ENCODE results near the gene HACD2. TPM values are rescaled to one million over a fixed set of nuclear protein-coding genes. Genes with fewer than 3 reads are reported as not detected.

Gene HACD2
- total RNA-seq, 4 donors from 2014 or later, result 11.9 to 70.5 (median 48.2) TPM

- intact Hi-C loops (cut with DNase I; ENCODE audit: low total_unique reads) (no loop called here), in situ Hi-C loops (cut with MboI; ENCODE audit: low pct_ligation_motif_present in 1 of 4, low pct_unique_long_range_greater_than_20kb in 1 of 4, low sequenced_read_pairs in 3 of 4) (no loop called here)
- WGBS, 2 donors (ENCODE audit: low coverage in 1 of 2), result 88 to 95% methylated on average over 3 to 7 of the region's 7 CpGs
- TF ChIP-seq EP300 (IDR thresholded peaks at IDR 0.05; ENCODE audit: low read depth) (no peak), POLR2A (IDR thresholded peaks at IDR 0.05) (no peak), POLR2AphosphoS5 (IDR thresholded peaks at IDR 0.05) (no peak), CTCF (IDR thresholded peaks at IDR 0.05) (no peak)
- Histone ChIP-seq H3K27ac (peak overlapping the region; percentile 79 to 91 (median 83)), H3K27me3 (no peaks in the 10 kb centered on the region), H3K4me1 (peaks cover 0 to 7% (median 4%) of the 10 kb centered on the region in 4 donors), H3K4me3 (no peak overlapping the region), H3K36me3 (peaks cover 0 to 10% (median 0%) of the 10 kb centered on the region in 4 donors), H3K9me3 (no peaks in the 10 kb centered on the region)
- no peak for DNase-seq
Observed at GRCh38 chr3:123621850-123622189, 37.0 kb upstream of the HACD2 start.

- no peak for DNase-seq
- intact Hi-C loops (cut with DNase I; ENCODE audit: low total_unique reads), result no loop called here
- no peaks in the 10 kb centered on the region for H3K27me3 ChIP-seq
- in situ Hi-C loops (cut with MboI; ENCODE audit: low pct_ligation_motif_present in 1 of 4, low pct_unique_long_range_greater_than_20kb in 1 of 4, low sequenced_read_pairs in 3 of 4), result no loop called here
- WGBS, 2 donors (ENCODE audit: low coverage in 1 of 2), result 70 to 81% methylated on average over 4 to 7 of the region's 7 CpGs
- peak overlapping the region; percentile 79 to 91 (median 83) for H3K27ac ChIP-seq
- peaks cover 0 to 10% (median 0%) of the 10 kb centered on the region in 4 donors for H3K36me3 ChIP-seq
- H3K4me3 ChIP-seq, result no peak overlapping the region
- TF ChIP-seq CTCF (IDR thresholded peaks at IDR 0.05), result no peak
- TF ChIP-seq EP300 (IDR thresholded peaks at IDR 0.05; ENCODE audit: low read depth), result no peak
- no peak for TF ChIP-seq POLR2AphosphoS5 (IDR thresholded peaks at IDR 0.05)
- no peak for TF ChIP-seq POLR2A (IDR thresholded peaks at IDR 0.05)
- peaks cover 0 to 7% (median 4%) of the 10 kb centered on the region in 4 donors for H3K4me1 ChIP-seq
- H3K9me3 ChIP-seq, result no peaks in the 10 kb centered on the region
Observed at GRCh38 chr3:123621186-123621849, 36.5 kb upstream of the HACD2 start.

- Histone ChIP-seq H3K4me1 (peaks cover 0 to 7% (median 4%) of the 10 kb centered on the region in 4 donors), H3K9me3 (no peaks in the 10 kb centered on the region), H3K4me3 (peak overlapping the region in 3 of 4 donors; percentile 20 to 43 (median 35)), H3K36me3 (peaks cover 0 to 5% (median 0%) of the 10 kb centered on the region in 4 donors), H3K27me3 (no peaks in the 10 kb centered on the region), H3K27ac (peak overlapping the region; percentile 79 to 91 (median 83))
- TF ChIP-seq EP300 (IDR thresholded peaks at IDR 0.05; ENCODE audit: low read depth) (peak; percentile 81), POLR2A (IDR thresholded peaks at IDR 0.05) (peak; percentile 74), POLR2AphosphoS5 (IDR thresholded peaks at IDR 0.05) (peak; percentile 91 to 96 (median 95)), CTCF (IDR thresholded peaks at IDR 0.05) (no peak)
- intact Hi-C loops (cut with DNase I; ENCODE audit: low total_unique reads) (no loop called here), in situ Hi-C loops (cut with MboI; ENCODE audit: low pct_ligation_motif_present in 1 of 4, low pct_unique_long_range_greater_than_20kb in 1 of 4, low sequenced_read_pairs in 3 of 4) (no loop called here)
- DNase-seq, result peak; percentile 48
- 72% methylated on average over 8 of the region's 8 CpGs; no CpG with 5 or more reads in 1 of the 2 donors for WGBS, 2 donors (ENCODE audit: low coverage in 1 of 2)
Observed at GRCh38 chr3:123620343-123620742, 35.5 kb upstream of the HACD2 start.

- Histone ChIP-seq H3K9me3 (no peaks in the 10 kb centered on the region), H3K4me3 (peak overlapping the region; percentile 7 to 43 (median 28)), H3K4me1 (peaks cover 0 to 7% (median 2%) of the 10 kb centered on the region in 4 donors), H3K27ac (peak overlapping the region; percentile 79 to 91 (median 83)), H3K27me3 (no peaks in the 10 kb centered on the region), H3K36me3 (peaks cover 0 to 8% (median 0%) of the 10 kb centered on the region in 4 donors)
- no peak for TF ChIP-seq CTCF (IDR thresholded peaks at IDR 0.05)
- no peak for TF ChIP-seq EP300 (IDR thresholded peaks at IDR 0.05; ENCODE audit: low read depth)
- no peak for TF ChIP-seq POLR2A (IDR thresholded peaks at IDR 0.05)
- TF ChIP-seq POLR2AphosphoS5 (IDR thresholded peaks at IDR 0.05), result peak in 1 of 3 donors; percentile 51
- intact Hi-C loops (cut with DNase I; ENCODE audit: low total_unique reads), result no loop called here
- in situ Hi-C loops (cut with MboI; ENCODE audit: low pct_ligation_motif_present in 1 of 4, low pct_unique_long_range_greater_than_20kb in 1 of 4, low sequenced_read_pairs in 3 of 4), result no loop called here
- 53 to 75% methylated on average over 5 of the region's 5 CpGs for WGBS, 2 donors (ENCODE audit: low coverage in 1 of 2)
- peak; percentile 60 for DNase-seq
Observed at GRCh38 chr3:123618768-123619484, 34.1 kb upstream of the HACD2 start.
